Activated naive CD8-positive, alpha-beta T cell treated with anti-CD3 and anti-CD28 coated beads, Interleukin-2, amount 10 ng/mL, durations not matched to agents 7 days and 5 days (primary cell): ENCODE measurements around the gene ANO4. TPM values are rescaled to one million over a fixed set of nuclear protein-coding genes. Genes with fewer than 3 reads are reported as not detected.

Source experiments
- ATAC-seq: fragments of 150-1000 bp; cut with Tn5 transposase; one replicate; pipeline ENCODE4 v1.10.0; 2021; ENCODE audit warnings: low read depth, moderate library complexity
- POLR2A ChIA-PET: fragments of 350-600 bp; sonication (Branson Sonifier 250); formaldehyde crosslinking; loops from one replicate; lab custom pipeline; 2021; ENCODE audit warnings: antibody characterized with exemption; lab: Charles Lee
- DNase-seq: peaks from one replicate; pipeline ENCODE4 v3.0.0; 2021
- H3K27ac Mint-ChIP-seq: one replicate; pipeline ENCODE4 v1.8.0; 2022; ENCODE audit warnings: mild to moderate bottlenecking, mixed read lengths
- H3K27me3 Mint-ChIP-seq: one replicate; pipeline ENCODE4 v1.8.0; 2022; ENCODE audit warnings: mild to moderate bottlenecking, moderate library complexity, mixed read lengths
- H3K36me3 Mint-ChIP-seq: one replicate; pipeline ENCODE4 v1.8.0; 2021; ENCODE audit warnings: mild to moderate bottlenecking, mixed read lengths
- H3K4me1 Mint-ChIP-seq: one replicate; pipeline ENCODE4 v1.8.0; 2021; ENCODE audit warnings: mixed read lengths
- H3K4me3 Mint-ChIP-seq: one replicate; pipeline ENCODE4 v1.8.0; 2022; ENCODE audit warnings: mild to moderate bottlenecking, moderate library complexity, mixed read lengths
- H3K9me3 Mint-ChIP-seq: one replicate; pipeline ENCODE4 v1.8.0; 2021; ENCODE audit warnings: mixed read lengths
- total RNA-seq, 2 experiments: library from RNA; stranded (reverse); gene quantifications; one replicate each; pipeline ENCODE4 v1.2.3, GENCODE V29; 2021

ANO4 gene
- total RNA-seq, 2 experiments from 2014 or later = not detected

DNA sequence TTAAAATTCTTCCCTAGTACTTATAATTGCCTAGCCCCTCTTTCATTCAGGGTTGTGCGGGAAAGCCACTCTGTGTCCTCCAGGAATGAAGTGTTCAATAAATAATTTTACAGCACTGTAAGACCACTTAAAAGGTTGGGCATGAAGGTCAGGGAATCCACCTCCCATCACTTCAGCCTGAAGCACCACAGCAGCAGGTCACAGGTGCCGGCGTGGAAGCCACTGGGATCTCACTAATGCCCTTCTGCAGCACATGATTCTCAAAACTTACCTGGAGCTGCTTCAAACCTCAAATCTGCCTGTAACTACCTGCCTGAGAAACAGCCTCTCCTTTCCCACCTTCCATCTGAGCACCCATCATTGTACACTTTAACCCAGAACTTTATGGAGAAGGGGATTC is 159.5 kb downstream of the ANO4 start:
- Mint-ChIP-seq H3K36me3 (no peaks in the 10 kb centered on the region), H3K4me3 (no peak overlapping the region), H3K4me1 (no peaks in the 10 kb centered on the region), H3K9me3 (no peaks in the 10 kb centered on the region), H3K27me3 (no peaks in the 10 kb centered on the region), H3K27ac (no peak overlapping the region)
- POLR2A ChIA-PET = no interaction called here
- no peak for ATAC-seq
- DNase-seq = no peak

DNA sequence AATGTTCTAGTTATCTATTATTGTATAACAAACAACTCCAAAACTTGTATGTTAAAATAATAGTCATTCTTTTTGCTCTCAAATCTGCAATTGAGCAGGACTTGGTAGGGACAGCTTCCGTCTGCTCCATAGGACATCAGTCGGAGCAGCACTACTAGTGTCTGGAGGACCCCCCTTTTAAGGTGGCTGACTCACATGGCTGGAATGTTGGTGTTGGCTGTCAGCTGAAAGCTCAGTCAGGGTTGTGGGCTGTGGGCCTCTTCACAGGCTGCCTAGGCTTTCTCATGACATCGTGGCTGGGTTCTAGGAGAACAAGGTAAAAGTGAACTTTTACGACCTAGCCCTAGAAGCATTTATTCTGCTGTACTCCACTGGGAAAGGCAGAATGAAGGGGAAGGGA is 160.6 kb downstream of the ANO4 start:
- Mint-ChIP-seq H3K9me3 (no peaks in the 10 kb centered on the region), H3K4me3 (no peak overlapping the region), H3K27me3 (no peaks in the 10 kb centered on the region), H3K27ac (no peak overlapping the region), H3K4me1 (no peaks in the 10 kb centered on the region), H3K36me3 (no peaks in the 10 kb centered on the region)
- DNase-seq = no peak
- ATAC-seq = no peak
- POLR2A ChIA-PET = no interaction called here

DNA sequence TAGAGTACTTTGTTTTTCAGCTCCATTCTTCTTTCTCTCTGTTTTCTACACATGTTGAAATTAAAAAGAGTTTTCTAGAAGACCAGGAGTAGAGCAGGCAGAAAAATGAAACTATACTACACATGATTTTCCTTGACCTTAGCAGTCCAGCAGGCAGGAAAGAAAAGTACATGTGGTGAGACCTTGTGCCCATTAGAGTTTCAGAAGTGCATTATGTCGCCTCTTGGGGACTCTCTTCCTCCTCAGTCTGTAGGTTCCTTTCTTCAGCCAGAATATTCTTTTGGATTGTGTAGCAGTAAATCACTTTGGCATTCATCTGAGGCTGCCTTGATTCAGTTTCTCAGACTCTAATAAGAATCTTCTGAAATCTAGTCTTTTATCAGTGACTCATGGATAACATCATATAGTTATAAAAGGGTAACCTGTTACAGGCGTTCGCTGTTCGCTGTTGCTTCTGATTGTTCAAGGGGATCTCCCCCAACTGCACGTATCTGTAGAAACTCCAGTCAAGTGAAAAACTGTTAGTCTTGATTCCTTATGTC is 161.8 kb downstream of the ANO4 start:
- POLR2A ChIA-PET = no interaction called here
- no peak for DNase-seq
- H3K9me3 Mint-ChIP-seq = no peaks in the 10 kb centered on the region
- no peaks in the 10 kb centered on the region for H3K36me3 Mint-ChIP-seq
- H3K4me3 Mint-ChIP-seq = no peak overlapping the region
- no peaks in the 10 kb centered on the region for H3K27me3 Mint-ChIP-seq
- H3K27ac Mint-ChIP-seq = no peak overlapping the region
- no peaks in the 10 kb centered on the region for H3K4me1 Mint-ChIP-seq
- ATAC-seq = no peak

DNA sequence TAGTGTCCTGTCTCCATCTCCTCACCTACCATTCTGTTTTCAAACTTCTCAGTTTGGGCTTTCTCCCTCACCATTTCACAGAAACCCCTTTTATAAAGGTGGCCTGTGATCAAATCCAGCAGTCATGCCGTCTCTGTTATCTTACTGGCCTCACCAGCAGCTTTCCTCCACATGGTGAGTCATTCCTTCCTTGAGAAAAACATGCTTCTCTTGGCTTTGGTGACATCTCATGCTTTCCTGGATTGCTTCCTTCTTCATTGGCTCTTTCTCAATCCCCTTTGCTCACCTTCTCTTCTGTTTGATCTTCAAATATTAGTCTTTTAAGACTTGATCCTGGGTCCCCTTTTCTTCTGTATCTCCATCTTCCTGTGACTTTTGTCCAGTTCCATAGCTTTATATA is 164.9 kb downstream of the ANO4 start:
- DNase-seq (no peak), ATAC-seq (no peak)
- Mint-ChIP-seq H3K4me1 (no peaks in the 10 kb centered on the region), H3K27me3 (no peaks in the 10 kb centered on the region), H3K4me3 (no peak overlapping the region), H3K36me3 (no peaks in the 10 kb centered on the region), H3K9me3 (no peaks in the 10 kb centered on the region), H3K27ac (no peak overlapping the region)
- POLR2A ChIA-PET = no interaction called here

DNA sequence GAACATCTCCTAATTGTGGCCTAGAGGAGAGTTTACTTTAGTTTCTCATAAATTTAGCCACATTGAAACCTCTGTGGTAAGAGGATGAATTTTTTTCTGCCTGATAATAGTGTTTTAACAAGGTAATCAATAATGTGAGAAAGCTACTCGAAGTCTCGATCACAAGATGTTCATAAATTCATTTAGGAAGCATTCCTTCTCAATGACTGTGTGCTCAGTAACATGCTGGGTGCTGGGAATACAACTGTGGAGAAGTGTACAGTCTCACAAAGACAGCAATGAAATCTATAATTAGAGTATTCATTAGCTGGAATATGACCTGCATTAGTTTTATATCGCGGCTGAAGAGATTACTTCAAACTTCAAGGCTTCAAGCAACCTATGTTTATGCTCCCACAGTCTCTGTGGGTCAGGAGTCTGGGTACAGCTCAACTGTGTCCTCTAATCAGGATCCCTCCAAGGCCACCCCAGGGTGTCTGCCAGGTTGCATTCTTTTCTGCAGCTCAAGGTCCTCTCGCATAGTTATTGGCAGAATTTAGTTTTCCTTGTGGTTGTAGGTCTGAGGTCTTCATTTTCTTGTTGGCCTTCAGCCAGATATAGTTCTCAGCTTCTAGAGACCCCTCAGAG is 167.6 kb downstream of the ANO4 start:
- no peak overlapping the region for H3K27ac Mint-ChIP-seq
- no peaks in the 10 kb centered on the region for H3K9me3 Mint-ChIP-seq
- no peaks in the 10 kb centered on the region for H3K36me3 Mint-ChIP-seq
- ATAC-seq = no peak
- POLR2A ChIA-PET = no interaction called here
- H3K4me3 Mint-ChIP-seq = no peak overlapping the region
- H3K27me3 Mint-ChIP-seq = no peaks in the 10 kb centered on the region
- no peak for DNase-seq
- H3K4me1 Mint-ChIP-seq = no peaks in the 10 kb centered on the region

DNA sequence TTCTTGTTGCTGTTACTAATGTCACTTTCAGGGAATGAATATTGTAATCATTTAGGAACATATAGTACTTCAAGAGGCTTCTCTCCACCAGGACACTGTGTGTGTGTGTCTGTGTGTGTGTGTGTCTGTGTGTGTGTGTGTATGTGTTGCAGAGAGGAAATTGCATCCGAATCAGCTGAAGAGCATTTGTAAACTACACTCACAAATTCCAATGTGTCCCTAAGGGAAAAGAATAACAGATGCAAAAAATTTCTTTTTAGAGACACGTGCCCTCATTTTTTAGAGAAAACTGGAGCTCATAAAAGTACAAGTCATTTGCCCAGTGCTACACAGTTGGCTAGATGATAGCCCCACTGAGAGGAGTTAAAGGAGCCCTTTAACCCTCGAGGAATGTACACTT is 168.8 kb downstream of the ANO4 start:
- Mint-ChIP-seq H3K27ac (no peak overlapping the region), H3K9me3 (no peaks in the 10 kb centered on the region), H3K4me3 (no peak overlapping the region), H3K27me3 (no peaks in the 10 kb centered on the region), H3K36me3 (no peaks in the 10 kb centered on the region), H3K4me1 (no peaks in the 10 kb centered on the region)
- no peak for DNase-seq
- POLR2A ChIA-PET = no interaction called here
- no peak for ATAC-seq

DNA sequence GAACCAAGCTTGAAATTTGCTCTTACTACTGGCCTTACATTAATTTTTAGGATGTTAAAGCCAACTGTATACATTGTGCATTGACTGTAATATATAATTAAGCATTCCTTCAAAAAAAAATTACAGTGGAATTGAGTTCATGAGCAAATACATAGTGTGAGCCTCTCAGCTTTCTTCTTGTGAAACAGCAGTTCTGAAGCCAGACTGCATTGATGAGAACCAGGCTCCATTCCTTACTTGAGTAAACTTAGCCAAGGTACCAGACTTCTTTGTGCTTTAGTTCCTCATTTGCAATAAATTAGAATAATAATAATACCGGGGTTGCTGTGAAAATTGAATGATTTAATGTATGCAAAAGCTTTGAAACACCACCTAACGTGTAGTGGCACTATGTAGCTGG is 169.5 kb downstream of the ANO4 start:
- Mint-ChIP-seq H3K4me3 (no peak overlapping the region), H3K4me1 (no peaks in the 10 kb centered on the region), H3K27me3 (no peaks in the 10 kb centered on the region), H3K27ac (no peak overlapping the region), H3K36me3 (no peaks in the 10 kb centered on the region), H3K9me3 (no peaks in the 10 kb centered on the region)
- ATAC-seq (no peak), DNase-seq (no peak)
- POLR2A ChIA-PET = no interaction called here

DNA sequence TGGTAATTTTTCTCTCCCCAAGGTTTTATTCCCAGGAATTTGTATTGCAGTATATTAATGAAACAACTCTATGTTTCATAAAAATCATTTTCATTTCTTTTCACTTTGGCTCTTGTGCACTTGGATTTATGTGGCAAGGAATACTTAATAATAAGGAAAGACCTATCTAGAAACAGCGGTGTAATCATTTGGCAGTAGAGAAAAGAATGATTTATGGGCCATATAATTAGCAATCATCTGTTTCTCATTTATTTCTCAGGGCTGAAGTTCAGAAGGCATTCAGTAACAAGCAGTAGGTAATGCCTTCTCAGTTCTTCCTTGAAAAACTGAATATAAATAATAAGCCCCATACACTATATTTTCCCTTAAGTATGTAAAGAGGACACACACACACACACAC is 172.6 kb downstream of the ANO4 start:
- Mint-ChIP-seq H3K27ac (no peak overlapping the region), H3K27me3 (no peaks in the 10 kb centered on the region), H3K4me1 (no peaks in the 10 kb centered on the region), H3K4me3 (no peak overlapping the region), H3K9me3 (no peaks in the 10 kb centered on the region), H3K36me3 (no peaks in the 10 kb centered on the region)
- no peak for DNase-seq
- no peak for ATAC-seq
- POLR2A ChIA-PET = no interaction called here

DNA sequence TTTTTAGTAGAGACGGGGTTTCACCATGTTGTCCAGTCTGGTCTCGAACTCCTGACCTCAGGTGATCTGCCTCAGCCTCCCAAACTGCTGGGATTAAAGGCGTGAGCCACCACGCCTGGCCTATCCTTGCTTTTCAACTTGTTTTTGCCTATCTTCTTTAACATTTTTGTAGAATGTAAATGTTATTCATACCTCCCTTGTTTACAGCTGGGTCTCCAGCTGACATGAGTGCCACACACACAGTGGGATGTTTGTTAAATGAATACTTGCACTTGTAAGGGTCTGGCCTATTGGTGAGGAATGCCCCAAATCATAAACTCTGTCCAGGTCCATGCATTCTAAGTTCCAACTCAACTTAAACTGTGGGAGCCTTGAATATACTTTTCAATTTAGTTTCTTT is 176.3 kb downstream of the ANO4 start:
- H3K27ac Mint-ChIP-seq = no peak overlapping the region
- H3K27me3 Mint-ChIP-seq = no peaks in the 10 kb centered on the region
- POLR2A ChIA-PET = no interaction called here
- H3K4me3 Mint-ChIP-seq = no peak overlapping the region
- no peak for DNase-seq
- no peak for ATAC-seq
- no peaks in the 10 kb centered on the region for H3K36me3 Mint-ChIP-seq
- no peaks in the 10 kb centered on the region for H3K4me1 Mint-ChIP-seq
- H3K9me3 Mint-ChIP-seq = no peaks in the 10 kb centered on the region

DNA sequence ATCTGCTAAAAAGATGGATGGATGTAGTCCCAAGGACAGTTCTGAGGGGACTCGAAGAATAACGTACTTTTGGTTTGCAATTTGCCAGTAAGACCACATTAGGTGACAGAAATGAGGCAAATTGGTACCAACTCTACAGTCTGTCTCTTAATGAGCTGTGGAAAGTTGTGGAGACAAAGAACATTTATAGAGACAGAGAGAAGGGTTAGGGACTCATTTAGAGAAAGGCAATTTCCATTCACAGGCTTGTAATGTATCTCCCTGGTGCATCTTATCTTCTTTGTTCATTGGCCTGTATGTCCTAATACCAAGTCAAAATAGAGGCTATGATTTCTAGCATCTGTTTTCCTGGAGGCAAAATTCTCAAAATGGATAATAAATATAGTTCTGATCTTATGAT is 177.5 kb downstream of the ANO4 start:
- DNase-seq (no peak), ATAC-seq (no peak)
- Mint-ChIP-seq H3K4me1 (no peaks in the 10 kb centered on the region), H3K36me3 (no peaks in the 10 kb centered on the region), H3K27ac (no peak overlapping the region), H3K27me3 (no peaks in the 10 kb centered on the region), H3K4me3 (no peak overlapping the region), H3K9me3 (no peaks in the 10 kb centered on the region)
- POLR2A ChIA-PET = no interaction called here

DNA sequence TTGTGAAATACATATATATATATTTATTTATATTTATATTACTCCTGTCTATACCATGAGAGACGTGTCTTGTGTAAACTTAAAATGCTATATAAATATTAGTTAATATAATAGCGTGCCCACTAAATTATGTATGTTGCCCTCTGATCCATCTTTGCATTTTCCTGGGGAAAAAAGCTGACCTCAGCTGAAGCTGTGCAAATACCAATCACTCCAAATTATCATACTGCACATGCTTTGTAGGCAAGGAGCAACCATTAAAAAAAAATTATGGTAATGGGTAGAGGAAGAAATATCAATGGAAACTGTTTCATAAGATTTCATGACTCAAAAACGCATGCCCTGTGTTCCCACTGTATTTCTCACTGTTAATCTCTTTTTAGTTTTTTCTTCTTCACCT is 179.8 kb downstream of the ANO4 start:
- Mint-ChIP-seq H3K4me1 (no peaks in the 10 kb centered on the region), H3K36me3 (no peaks in the 10 kb centered on the region), H3K4me3 (no peak overlapping the region), H3K27ac (no peak overlapping the region), H3K9me3 (no peaks in the 10 kb centered on the region), H3K27me3 (no peaks in the 10 kb centered on the region)
- POLR2A ChIA-PET = no interaction called here
- ATAC-seq = no peak
- DNase-seq = no peak

DNA sequence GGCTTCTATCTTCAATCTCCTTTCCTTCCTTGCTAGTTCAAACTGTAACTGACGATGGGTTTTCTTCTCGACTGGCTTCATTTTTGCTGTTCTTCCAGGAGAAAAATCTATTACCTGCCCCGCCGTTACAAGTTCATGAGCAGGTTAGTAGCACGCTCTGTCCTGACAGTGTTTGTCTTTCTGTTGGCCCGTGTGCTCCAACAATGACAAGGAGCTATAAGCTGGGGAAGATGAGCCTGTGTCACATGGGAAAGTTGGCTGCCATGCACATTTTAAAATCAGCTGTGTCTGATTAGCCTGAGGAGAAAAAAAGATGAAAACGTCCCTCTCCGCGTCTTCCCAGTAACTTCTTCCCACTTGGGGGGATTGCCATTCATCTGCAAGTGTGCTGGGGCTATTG is 180.2 kb downstream of the ANO4 start:
- DNase-seq (no peak), ATAC-seq (no peak)
- no peaks in the 10 kb centered on the region for H3K9me3 Mint-ChIP-seq
- H3K27me3 Mint-ChIP-seq = no peaks in the 10 kb centered on the region
- POLR2A ChIA-PET = no interaction called here
- no peak overlapping the region for H3K27ac Mint-ChIP-seq
- H3K4me3 Mint-ChIP-seq = no peak overlapping the region
- no peaks in the 10 kb centered on the region for H3K36me3 Mint-ChIP-seq
- no peaks in the 10 kb centered on the region for H3K4me1 Mint-ChIP-seq

DNA sequence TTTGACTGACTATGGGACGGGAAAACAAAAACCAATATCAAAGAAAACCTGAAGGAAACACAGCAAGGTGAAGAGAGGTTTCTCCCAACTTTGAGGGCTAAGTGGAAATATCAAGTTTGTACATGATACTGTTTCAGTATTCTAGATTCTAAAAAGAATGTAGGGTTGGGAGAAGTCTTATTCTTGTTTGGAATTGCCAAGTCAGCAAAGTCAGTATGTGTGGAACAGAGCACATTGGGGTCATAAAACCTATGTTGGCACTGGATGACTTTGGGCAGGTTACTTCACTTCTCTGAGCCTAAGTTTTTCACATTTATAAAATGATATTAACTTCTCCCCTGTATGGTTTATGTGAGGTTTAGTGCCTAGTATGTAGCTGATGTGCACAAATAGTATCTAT is 182.2 kb downstream of the ANO4 start:
- Mint-ChIP-seq H3K36me3 (no peaks in the 10 kb centered on the region), H3K4me3 (no peak overlapping the region), H3K9me3 (peaks cover 2% of the 10 kb centered on the region), H3K27ac (no peak overlapping the region), H3K4me1 (no peaks in the 10 kb centered on the region), H3K27me3 (no peaks in the 10 kb centered on the region)
- no peak for ATAC-seq
- POLR2A ChIA-PET = no interaction called here
- DNase-seq = no peak

DNA sequence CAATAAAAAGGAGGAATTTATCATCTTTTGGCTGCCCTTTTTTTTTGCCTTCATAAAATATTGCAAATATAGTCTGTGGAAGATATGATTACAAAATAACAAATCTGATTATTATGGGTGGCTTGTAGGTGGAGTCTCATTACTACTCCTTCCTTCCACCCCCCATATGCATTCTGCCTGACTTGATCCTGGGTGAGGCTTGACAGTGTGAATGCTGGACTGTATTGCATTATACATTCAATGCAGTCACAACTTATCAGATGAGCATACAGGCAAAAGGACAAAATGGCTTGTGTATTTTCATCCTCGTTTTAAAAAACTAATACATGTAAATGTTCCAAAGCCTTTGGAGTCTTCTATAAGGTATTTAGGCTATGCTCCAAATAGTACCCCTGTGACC is 186.3 kb downstream of the ANO4 start:
- H3K4me3 Mint-ChIP-seq = no peak overlapping the region
- H3K27me3 Mint-ChIP-seq = no peaks in the 10 kb centered on the region
- no peak for DNase-seq
- no peak overlapping the region for H3K27ac Mint-ChIP-seq
- no peak for ATAC-seq
- peaks cover 2% of the 10 kb centered on the region for H3K9me3 Mint-ChIP-seq
- POLR2A ChIA-PET = no interaction called here
- H3K4me1 Mint-ChIP-seq = no peaks in the 10 kb centered on the region
- no peaks in the 10 kb centered on the region for H3K36me3 Mint-ChIP-seq
